ENCODE measurements around the gene CPXM1.

GRCh38 chr20:2761885-2762284 is 38.5 kb downstream of the CPXM1 start:
- TF ChIP-seq ZNF274 (IDR thresholded peaks at IDR 0.05; ENCODE audit: low read depth, low read length) (no peak), YY1 (IDR thresholded peaks at IDR 0.05; ENCODE audit: insufficient read depth, insufficient read length) (no peak), SUZ12 (IDR thresholded peaks at IDR 0.05; ENCODE audit: extremely low read depth, insufficient read depth, insufficient read length) (no peak)
